ENCODE measurements around the gene GTPBP4. TPM values are rescaled to one million over a fixed set of nuclear protein-coding genes. Genes with fewer than 3 reads are reported as not detected.

GTPBP4 gene
- total and polyA plus RNA-seq, 2 of the 13 experiments (the other 11 are each of a cell fraction or from before 2014, with no cell fraction given) = 24.1 to 85.5 TPM

- POLR2A ChIA-PET = no interaction called here
- Histone ChIP-seq H4K20me1 (ENCODE audit: insufficient read depth, low read length) (no peaks in the 10 kb centered on the region), H3K4me3 (replicated peaks in 1 of 3; ENCODE audit: insufficient read depth in 1 of 3, low read depth in 2 of 3, low read length in 3 of 3) (no peak overlapping the region), H3K9me3 (ENCODE audit: low read length) (no peaks in the 10 kb centered on the region), H3K9ac (ENCODE audit: insufficient read depth, low read depth, low read length) (no peak overlapping the region), H3K79me2 (ENCODE audit: insufficient read depth, low read length) (no peaks in the 10 kb centered on the region), H3K36me3 (replicated peaks in 1 of 2; ENCODE audit: control insufficient read depth in 1 of 2, insufficient read depth in 2 of 2, low read length in 2 of 2) (no peaks in the 10 kb centered on the region), H3K27me3 (ENCODE audit: control insufficient read depth in 1 of 2, insufficient read depth in 2 of 2, low read length in 2 of 2) (peaks cover 10 to 56% of the 10 kb centered on the region in 2 experiments; a peak in 4 of 5 replicates), H3K27ac (ENCODE audit: extremely low read length, insufficient read depth, low read length) (no peak overlapping the region), H2AFZ (ENCODE audit: low read length) (no peak overlapping the region), H3K4me2 (ENCODE audit: low read depth, low read length) (no peak overlapping the region), H3K4me1 (ENCODE audit: insufficient read depth, low read length) (peaks cover 7% of the 10 kb centered on the region; the same call in 1 of the 2 replicates)
- WGBS (ENCODE audit: low lambda C conversion rate) = 72% methylated on average over 8 of the region's 11 CpGs
- FAIRE-seq (no peak), ATAC-seq (peak; percentile 25), DNase-seq (ENCODE audit: low spot score) (no peak)
- intact Hi-C loops (cut with micrococcal nuclease; ENCODE audit: unreplicated experiment) (no loop called here), in situ Hi-C loops (cut with HindIII; ENCODE audit: extremely low pct_ligation_motif_present, low pct_unique_long_range_greater_than_20kb) (no loop called here)
- no TSS peak for BruUV-seq (replicated peaks)
- 0 out of 2 replicates have a peak, but pooled peaks have one; percentile 15 for TF ChIP-seq ZNF687 (CRISPR knock-in tag; IDR thresholded peaks at IDR 0.05)
- TF ChIP-seq ZNF605 (CRISPR knock-in tag; IDR thresholded peaks at IDR 0.05) = no peak
- CTCF ChIA-PET (ENCODE audit: low intra/inter-chr PET ratio, low total read pairs) = no interaction called here
These were observed 34.4 kb upstream of the GTPBP4 start for GRCh38 chr10:953836-954235.

- BruUV-seq (replicated peaks) = no TSS peak
- Histone ChIP-seq H3K4me3 (replicated peaks in 1 of 3; ENCODE audit: insufficient read depth in 1 of 3, low read depth in 2 of 3, low read length in 3 of 3) (no peak overlapping the region), H3K79me2 (ENCODE audit: insufficient read depth, low read length) (no peaks in the 10 kb centered on the region), H4K20me1 (ENCODE audit: insufficient read depth, low read length) (no peaks in the 10 kb centered on the region), H3K9ac (ENCODE audit: insufficient read depth, low read depth, low read length) (no peak overlapping the region), H3K4me1 (ENCODE audit: insufficient read depth, low read length) (peaks cover 7% of the 10 kb centered on the region; the same call in 1 of the 2 replicates), H2AFZ (ENCODE audit: low read length) (no peak overlapping the region), H3K4me2 (ENCODE audit: low read depth, low read length) (no peak overlapping the region), H3K27me3 (ENCODE audit: control insufficient read depth in 1 of 2, insufficient read depth in 2 of 2, low read length in 2 of 2) (peaks cover 10 to 55% of the 10 kb centered on the region in 2 experiments), H3K9me3 (ENCODE audit: low read length) (no peaks in the 10 kb centered on the region), H3K27ac (ENCODE audit: extremely low read length, insufficient read depth, low read length) (no peak overlapping the region), H3K36me3 (replicated peaks in 1 of 2; ENCODE audit: control insufficient read depth in 1 of 2, insufficient read depth in 2 of 2, low read length in 2 of 2) (no peaks in the 10 kb centered on the region)
- intact Hi-C loops (cut with micrococcal nuclease; ENCODE audit: unreplicated experiment) = no loop called here
- ATAC-seq (no peak), FAIRE-seq (no peak), DNase-seq (ENCODE audit: low spot score) (no peak)
- POLR2A ChIA-PET = no interaction called here
- CTCF ChIA-PET (ENCODE audit: low intra/inter-chr PET ratio, low total read pairs) = no interaction called here
- in situ Hi-C loops (cut with HindIII; ENCODE audit: extremely low pct_ligation_motif_present, low pct_unique_long_range_greater_than_20kb) = no loop called here
- TF ChIP-seq ZNF431 (CRISPR knock-in tag; IDR thresholded peaks at IDR 0.05; ENCODE audit: borderline replicate concordance, low read depth) = no peak
- TF ChIP-seq CBX1 (IDR thresholded peaks at IDR 0.05; ENCODE audit: low read depth) = no peak
- no peak for TF ChIP-seq ZNF10 (CRISPR knock-in tag; IDR thresholded peaks at IDR 0.05; ENCODE audit: borderline replicate concordance, low read depth)
- WGBS (ENCODE audit: low lambda C conversion rate) = 37% methylated on average over 9 of the region's 21 CpGs
These were observed 33.8 kb upstream of the GTPBP4 start for GRCh38 chr10:954396-954795.

Data from HepG2 (cell line).